Caco-2 (cell line): ENCODE data around the gene TBC1D24. TPM values are rescaled to one million over a fixed set of nuclear protein-coding genes. Genes with fewer than 3 reads are reported as not detected.

Source experiments
- BruUV-seq: library from RNA; stranded (reverse); fragments of 400-500 nt; replicated peaks from 2 replicates; lab custom pipeline; 2021; lab: Mats Ljungman, UMichigan
- CTCF ChIA-PET: fragments of 300-600 bp; sonication (Branson Sonifier 250); formaldehyde crosslinking; loops from one replicate; lab custom pipeline; 2022; ENCODE audit warnings: antibody characterized with exemption; lab: Charles Lee
- POLR2A ChIA-PET: fragments of 300-600 bp; sonication (Branson Sonifier 250); formaldehyde crosslinking; loops from one replicate; lab custom pipeline; 2022; ENCODE audit warnings: antibody characterized with exemption; lab: Charles Lee
- DNase-seq, 2 experiments: peaks; one replicate each; pipeline versions ENCODE4 v3.0.0 to v3.0.0-alpha.2; 2020 to 2022
- H3K27me3 ChIP-seq: replicated peaks from 2 replicates; pipeline ENCODE4 v1.6.0; 2011; ENCODE audit warnings: low read length; ENCODE audit not compliant: control insufficient read depth, insufficient read depth
- H3K36me3 ChIP-seq: 2 replicates; pipeline ENCODE4 v1.5.1; 2011; ENCODE audit warnings: low read length; ENCODE audit not compliant: control insufficient read depth, insufficient read depth
- H3K4me1 ChIP-seq: fragments of 250-450 bp; sonication (Bioruptor Pico); 2 replicates; pipeline ENCODE4 v1.5.1; 2020; ENCODE audit warnings: mild to moderate bottlenecking
- H3K4me3 ChIP-seq: 2 replicates; pipeline ENCODE4 v1.5.1; 2011; ENCODE audit warnings: low read depth, mild to moderate bottlenecking, control low read depth, low read length
- H3K9me3 ChIP-seq: fragments of 250-450 bp; sonication (Bioruptor Pico); 2 replicates; pipeline ENCODE4 v1.5.1; 2020; ENCODE audit warnings: mild to moderate bottlenecking, moderate library complexity
- H3K27ac Mint-ChIP-seq: one replicate; pipeline ENCODE4 v1.8.0; 2022; ENCODE audit warnings: mixed read lengths; ENCODE audit not compliant: unreplicated experiment
- H3K27me3 Mint-ChIP-seq: one replicate; pipeline ENCODE4 v1.8.0; 2022; ENCODE audit warnings: mixed read lengths; ENCODE audit not compliant: insufficient read depth, unreplicated experiment
- H3K36me3 Mint-ChIP-seq: one replicate; pipeline ENCODE4 v1.8.0; 2022; ENCODE audit warnings: mild to moderate bottlenecking, mixed read lengths; ENCODE audit not compliant: insufficient read depth, unreplicated experiment
- H3K4me1 Mint-ChIP-seq: one replicate; pipeline ENCODE4 v1.8.0; 2022; ENCODE audit warnings: low read depth, mixed read lengths; ENCODE audit not compliant: unreplicated experiment
- H3K4me3 Mint-ChIP-seq: one replicate; pipeline ENCODE4 v1.8.0; 2022; ENCODE audit warnings: mild to moderate bottlenecking, moderate library complexity, mixed read lengths; ENCODE audit not compliant: unreplicated experiment
- H3K9me3 Mint-ChIP-seq: one replicate; pipeline ENCODE4 v1.8.0; 2022; ENCODE audit warnings: mixed read lengths; ENCODE audit not compliant: unreplicated experiment
- intact Hi-C: fragments of 100-400 bp; cut with micrococcal nuclease; formaldehyde crosslinking; loops from one replicate; pipeline ENCODE4 v1.10.0; 2022; ENCODE audit not compliant: unreplicated experiment
- total RNA-seq: library from RNA; stranded (reverse); gene quantifications from 2 replicates; pipeline ENCODE4 v1.2.3, GENCODE V29; 2022
- TF ChIP-seq, protein P1 (sequence below), 2 experiments: fragments of 200-600 bp in 1 of 2; IDR thresholded peaks; 1 replicate in 1 of 2; 2 replicates in 1 of 2; pipeline versions ENCODE4 v1.5.1 to v1.8.0; 2011 to 2022; ENCODE audit warnings: antibody characterized with exemption in 1 of 2, control low read depth in 1 of 2, inconsistent platforms in 1 of 2, low read depth in 1 of 2, low read length in 1 of 2, mild to moderate bottlenecking in 1 of 2, moderate library complexity in 1 of 2; ENCODE audit not compliant: insufficient read depth in 1 of 2, severe bottlenecking in 1 of 2, unreplicated experiment in 1 of 2

TBC1D24 gene
- total RNA-seq, 1 experiment from 2014 or later, result 20.8 TPM

- DNase-seq, result peak in 1 of 2 experiments; percentile 55
These were observed 3.8 kb upstream of the TBC1D24 start, which contains the start of gene NTN3 for GRCh38 chr16:2471016-2471652. NTN3 (plus strand) TSS chr16:2471297; CDS start chr16:2471702, 405 bp downstream.

DNA sequence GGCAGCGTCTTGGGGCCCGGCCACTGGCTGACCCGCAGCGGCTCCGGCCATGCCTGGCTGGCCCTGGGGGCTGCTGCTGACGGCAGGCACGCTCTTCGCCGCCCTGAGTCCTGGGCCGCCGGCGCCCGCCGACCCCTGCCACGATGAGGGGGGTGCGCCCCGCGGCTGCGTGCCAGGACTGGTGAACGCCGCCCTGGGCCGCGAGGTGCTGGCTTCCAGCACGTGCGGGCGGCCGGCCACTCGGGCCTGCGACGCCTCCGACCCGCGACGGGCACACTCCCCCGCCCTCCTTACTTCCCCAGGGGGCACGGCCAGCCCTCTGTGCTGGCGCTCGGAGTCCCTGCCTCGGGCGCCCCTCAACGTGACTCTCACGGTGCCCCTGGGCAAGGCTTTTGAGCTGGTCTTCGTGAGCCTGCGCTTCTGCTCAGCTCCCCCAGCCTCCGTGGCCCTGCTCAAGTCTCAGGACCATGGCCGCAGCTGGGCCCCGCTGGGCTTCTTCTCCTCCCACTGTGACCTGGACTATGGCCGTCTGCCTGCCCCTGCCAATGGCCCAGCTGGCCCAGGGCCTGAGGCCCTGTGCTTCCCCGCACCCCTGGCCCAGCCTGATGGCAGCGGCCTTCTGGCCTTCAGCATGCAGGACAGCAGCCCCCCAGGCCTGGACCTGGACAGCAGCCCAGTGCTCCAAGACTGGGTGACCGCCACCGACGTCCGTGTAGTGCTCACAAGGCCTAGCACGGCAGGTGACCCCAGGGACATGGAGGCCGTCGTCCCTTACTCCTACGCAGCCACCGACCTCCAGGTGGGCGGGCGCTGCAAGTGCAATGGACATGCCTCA, 3.1 kb upstream of the TBC1D24 start:
- Mint-ChIP-seq H3K4me1 (peaks cover 11% of the 10 kb centered on the region), H3K27me3 (no peaks in the 10 kb centered on the region), H3K27ac (no peak overlapping the region), H3K4me3 (peak overlapping the region; percentile 45), H3K36me3 (peaks cover 10% of the 10 kb centered on the region), H3K9me3 (no peaks in the 10 kb centered on the region)
- no TSS peak for BruUV-seq
- ChIA-PET POLR2A (interaction anchor here (1.0 kb wide), 1 partner anchor 12 kb away, joined by 4 read pairs; the partner anchor contains the start of gene TEDC2), CTCF (interaction anchor here (0.7 kb wide), 1 partner anchor 390 kb away, joined by 4 read pairs; no protein-coding TSS in a partner anchor)
- no peak for DNase-seq
- H3K9me3 ChIP-seq, result no peaks in the 10 kb centered on the region
- H3K36me3 ChIP-seq, result no peaks in the 10 kb centered on the region
- H3K4me1 ChIP-seq, result peaks cover 38% of the 10 kb centered on the region
- TF ChIP-seq, protein P1, sequence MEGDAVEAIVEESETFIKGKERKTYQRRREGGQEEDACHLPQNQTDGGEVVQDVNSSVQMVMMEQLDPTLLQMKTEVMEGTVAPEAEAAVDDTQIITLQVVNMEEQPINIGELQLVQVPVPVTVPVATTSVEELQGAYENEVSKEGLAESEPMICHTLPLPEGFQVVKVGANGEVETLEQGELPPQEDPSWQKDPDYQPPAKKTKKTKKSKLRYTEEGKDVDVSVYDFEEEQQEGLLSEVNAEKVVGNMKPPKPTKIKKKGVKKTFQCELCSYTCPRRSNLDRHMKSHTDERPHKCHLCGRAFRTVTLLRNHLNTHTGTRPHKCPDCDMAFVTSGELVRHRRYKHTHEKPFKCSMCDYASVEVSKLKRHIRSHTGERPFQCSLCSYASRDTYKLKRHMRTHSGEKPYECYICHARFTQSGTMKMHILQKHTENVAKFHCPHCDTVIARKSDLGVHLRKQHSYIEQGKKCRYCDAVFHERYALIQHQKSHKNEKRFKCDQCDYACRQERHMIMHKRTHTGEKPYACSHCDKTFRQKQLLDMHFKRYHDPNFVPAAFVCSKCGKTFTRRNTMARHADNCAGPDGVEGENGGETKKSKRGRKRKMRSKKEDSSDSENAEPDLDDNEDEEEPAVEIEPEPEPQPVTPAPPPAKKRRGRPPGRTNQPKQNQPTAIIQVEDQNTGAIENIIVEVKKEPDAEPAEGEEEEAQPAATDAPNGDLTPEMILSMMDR (IDR thresholded peaks at IDR 0.05; ENCODE audit: insufficient read depth in 1 of 2, low read depth in 1 of 2, low read length in 1 of 2, severe bottlenecking in 1 of 2, unreplicated experiment in 1 of 2), result no peak
- peak overlapping the region; percentile 14; the same call in 1 of the 2 replicates for H3K4me3 ChIP-seq
- intact Hi-C loops, result no loop called here
- no peaks in the 10 kb centered on the region for H3K27me3 ChIP-seq

More at GRCh38 chr16:2471016-2471652, 3.8 kb upstream of the TBC1D24 start, which contains the start of gene NTN3:
- H3K9me3 ChIP-seq, result no peaks in the 10 kb centered on the region
- peaks cover 38% of the 10 kb centered on the region for H3K4me1 ChIP-seq
- no peaks in the 10 kb centered on the region for H3K27me3 ChIP-seq
- BruUV-seq, result no TSS peak
- POLR2A ChIA-PET, result interaction anchor here (1.0 kb wide), 1 partner anchor 12 kb away, joined by 4 read pairs; the partner anchor contains the start of gene TEDC2
- intact Hi-C loops, result no loop called here
- Mint-ChIP-seq H3K27me3 (no peaks in the 10 kb centered on the region), H3K36me3 (peaks cover 10% of the 10 kb centered on the region), H3K9me3 (no peaks in the 10 kb centered on the region), H3K27ac (no peak within 1 kb of the TSS), H3K4me1 (peaks cover 11% of the 10 kb centered on the region), H3K4me3 (peak within 1 kb of the TSS; percentile 45)
- TF ChIP-seq, protein P1 (IDR thresholded peaks at IDR 0.05; ENCODE audit: insufficient read depth in 1 of 2, low read depth in 1 of 2, low read length in 1 of 2, severe bottlenecking in 1 of 2, unreplicated experiment in 1 of 2), result no peak
- no peaks in the 10 kb centered on the region for H3K36me3 ChIP-seq
- peak within 1 kb of the TSS; percentile 14 for H3K4me3 ChIP-seq
- CTCF ChIA-PET, result interaction anchor here (0.7 kb wide), 1 partner anchor 389 kb away, joined by 4 read pairs; no protein-coding TSS in a partner anchor

- Mint-ChIP-seq H3K4me1 (peaks cover 11% of the 10 kb centered on the region), H3K36me3 (peaks cover 10% of the 10 kb centered on the region), H3K4me3 (peak overlapping the region; percentile 45), H3K27me3 (no peaks in the 10 kb centered on the region), H3K27ac (no peak overlapping the region), H3K9me3 (no peaks in the 10 kb centered on the region)
- ChIA-PET POLR2A (no interaction called here), CTCF (no interaction called here)
- intact Hi-C loops, result no loop called here
- H3K4me3 ChIP-seq, result no peak overlapping the region
- TF ChIP-seq, protein P1 (IDR thresholded peaks at IDR 0.05; ENCODE audit: insufficient read depth in 1 of 2, low read depth in 1 of 2, low read length in 1 of 2, severe bottlenecking in 1 of 2, unreplicated experiment in 1 of 2), result no peak
- no peak for DNase-seq
- no peaks in the 10 kb centered on the region for H3K9me3 ChIP-seq
- no peaks in the 10 kb centered on the region for H3K27me3 ChIP-seq
- H3K4me1 ChIP-seq, result peaks cover 38% of the 10 kb centered on the region
- H3K36me3 ChIP-seq, result no peaks in the 10 kb centered on the region
- no TSS peak for BruUV-seq
These were observed 2.5 kb upstream of the TBC1D24 start for GRCh38 chr16:2472488-2472864.
